Ectodermal cell (in vitro differentiated cells): ENCODE measurements around the gene HAGH.

Experiments
- H3K27ac ChIP-seq: 2 replicates; pipeline ENCODE4 v1.7.0; 2013; ENCODE audit warnings: mild to moderate bottlenecking, low read depth, low read length; ENCODE audit not compliant: insufficient read depth, poor library complexity, severe bottlenecking
- H3K27me3 ChIP-seq: 2 replicates; pipeline ENCODE4 v1.7.0; 2013; ENCODE audit warnings: mild to moderate bottlenecking, low read length; ENCODE audit not compliant: insufficient read depth, control insufficient read depth, poor library complexity, severe bottlenecking
- H3K36me3 ChIP-seq: one replicate; pipeline ENCODE4 v1.7.0; 2013; ENCODE audit warnings: low read length; ENCODE audit not compliant: control insufficient read depth, insufficient read depth
- H3K4me1 ChIP-seq: one replicate; pipeline ENCODE4 v1.7.0; 2013; ENCODE audit warnings: low read length; ENCODE audit not compliant: control insufficient read depth, insufficient read depth
- H3K4me3 ChIP-seq: 2 replicates; pipeline ENCODE4 v1.7.0; 2013; ENCODE audit warnings: low read depth, low read length, control low read depth; ENCODE audit not compliant: insufficient read depth
- H3K9me3 ChIP-seq: 2 replicates; pipeline ENCODE4 v1.7.0; 2013; ENCODE audit warnings: mild to moderate bottlenecking, low read length, moderate library complexity; ENCODE audit not compliant: control insufficient read depth
- WGBS, 2 experiments: methylation state at CpG; one replicate each; pipeline ENCODE4 v1.1.7; 2013; ENCODE audit warnings: missing lambda C conversion rate in 2 of 2; 5-methylcytosine and 5-hydroxymethylcytosine counted together

The HAGH gene

DNA sequence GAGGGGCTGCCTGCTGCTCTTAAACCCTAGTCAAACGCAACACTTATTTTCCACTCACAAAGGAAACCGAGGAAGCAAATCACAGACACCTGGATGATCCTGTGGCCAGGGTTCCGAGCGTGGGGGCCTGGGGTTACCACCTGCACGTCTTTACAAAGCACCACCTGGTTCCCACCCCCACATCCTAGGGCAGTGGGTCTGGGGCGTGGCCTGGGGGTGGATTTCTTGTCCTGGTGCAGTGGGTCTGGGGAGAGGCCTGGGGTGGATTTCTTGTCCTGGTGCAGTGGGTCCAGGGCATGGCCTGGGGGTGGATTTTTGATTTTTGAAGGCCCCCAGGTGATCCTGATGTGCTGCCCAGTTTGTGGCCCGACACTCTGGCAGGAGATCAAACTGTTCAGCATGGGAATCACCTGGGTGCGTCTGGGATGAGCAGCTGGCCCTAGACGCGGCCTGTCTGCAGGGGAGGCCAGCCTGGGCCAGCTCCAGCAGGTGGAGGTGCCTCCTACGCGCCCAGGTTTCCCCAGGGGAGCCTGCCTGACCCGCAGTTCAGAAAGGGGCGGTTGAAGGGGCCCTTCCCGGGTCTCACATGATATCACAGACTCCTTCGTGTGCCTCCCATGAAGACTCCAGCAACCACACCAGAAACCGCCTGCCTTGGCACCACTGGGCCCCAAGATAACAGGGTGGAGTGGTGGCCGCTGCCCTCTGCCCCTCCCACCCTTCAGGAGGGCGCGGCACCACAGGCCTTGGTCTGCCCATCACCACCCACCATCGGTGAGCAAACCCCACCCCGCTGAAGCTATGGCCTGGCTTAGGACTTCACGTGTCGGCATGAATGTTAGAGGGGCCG lies 6.3 kb downstream of the HAGH start:
- no peaks in the 10 kb centered on the region for H3K9me3 ChIP-seq
- H3K36me3 ChIP-seq = no peaks in the 10 kb centered on the region
- H3K27ac ChIP-seq = no peak overlapping the region
- H3K4me3 ChIP-seq = no peak overlapping the region
- no peaks in the 10 kb centered on the region for H3K27me3 ChIP-seq
- H3K4me1 ChIP-seq = peaks cover 1% of the 10 kb centered on the region
- 93 to 95% methylated on average over 25 of the region's 25 CpGs for WGBS, 2 experiments

DNA sequence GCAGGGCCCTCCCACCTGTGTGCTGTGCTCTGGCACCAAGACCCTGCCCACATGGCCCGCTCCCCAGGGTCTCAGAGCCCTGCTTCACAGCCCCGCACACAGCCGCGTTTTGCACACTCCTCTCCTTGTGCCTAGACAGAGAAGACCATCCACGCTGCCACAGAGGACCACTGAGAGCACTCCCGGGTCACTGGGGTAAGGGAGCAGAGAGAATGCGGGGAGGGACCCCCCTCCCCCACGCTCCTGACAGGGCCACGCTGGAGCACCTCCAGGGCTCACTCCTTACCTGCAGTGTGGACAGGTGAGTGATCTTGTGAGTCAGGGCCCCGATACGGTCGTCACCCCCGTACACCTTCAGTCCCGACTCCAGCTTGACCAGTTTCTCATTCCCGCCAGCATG lies 7.0 kb downstream of the HAGH start:
- H3K4me1 ChIP-seq = no peaks in the 10 kb centered on the region
- WGBS, 2 experiments = 95% methylated on average over 15 of the region's 15 CpGs

DNA sequence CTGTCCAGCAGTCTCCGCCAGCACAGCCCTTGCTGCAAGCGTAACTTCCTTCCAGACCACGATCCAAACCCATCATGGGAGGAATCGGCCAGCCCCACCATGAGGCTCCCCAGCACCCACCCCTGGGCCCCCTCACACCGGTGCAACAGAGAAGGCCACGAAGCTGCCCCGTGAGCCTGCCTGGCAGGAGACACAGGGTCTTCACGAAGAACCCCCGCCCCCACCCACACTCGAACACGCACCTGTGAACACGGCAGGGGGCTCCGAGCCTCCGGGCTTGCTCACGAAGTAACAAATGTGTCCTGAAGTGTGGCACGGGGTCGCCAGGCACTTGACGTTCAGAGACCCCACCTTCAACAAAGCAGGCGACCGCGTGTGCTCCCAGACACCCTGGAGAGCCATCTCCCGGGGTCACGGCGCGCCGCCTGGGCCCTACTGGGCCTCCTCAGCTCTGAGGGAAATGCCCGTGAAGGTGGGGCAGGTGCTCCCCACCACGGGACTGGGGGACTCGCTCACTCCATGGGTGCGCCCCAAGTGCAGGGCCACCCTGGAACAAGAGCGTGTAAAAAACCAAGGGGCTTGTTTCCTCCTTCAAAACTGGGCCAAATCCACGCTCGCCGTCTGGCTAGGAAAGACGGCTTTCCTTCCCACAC lies 7.6 kb downstream of the HAGH start:
- WGBS, 2 experiments = 95% methylated on average over 35 of the region's 35 CpGs
- Histone ChIP-seq H3K9me3 (no peaks in the 10 kb centered on the region), H3K36me3 (no peaks in the 10 kb centered on the region), H3K4me3 (no peak overlapping the region), H3K4me1 (no peaks in the 10 kb centered on the region), H3K27ac (no peak overlapping the region), H3K27me3 (no peaks in the 10 kb centered on the region)

More for the DNA sequence above, 7.0 kb downstream of the HAGH start:
- Histone ChIP-seq H3K9me3 (no peaks in the 10 kb centered on the region), H3K27me3 (no peaks in the 10 kb centered on the region), H3K27ac (no peak overlapping the region), H3K36me3 (no peaks in the 10 kb centered on the region), H3K4me3 (no peak overlapping the region)

DNA sequence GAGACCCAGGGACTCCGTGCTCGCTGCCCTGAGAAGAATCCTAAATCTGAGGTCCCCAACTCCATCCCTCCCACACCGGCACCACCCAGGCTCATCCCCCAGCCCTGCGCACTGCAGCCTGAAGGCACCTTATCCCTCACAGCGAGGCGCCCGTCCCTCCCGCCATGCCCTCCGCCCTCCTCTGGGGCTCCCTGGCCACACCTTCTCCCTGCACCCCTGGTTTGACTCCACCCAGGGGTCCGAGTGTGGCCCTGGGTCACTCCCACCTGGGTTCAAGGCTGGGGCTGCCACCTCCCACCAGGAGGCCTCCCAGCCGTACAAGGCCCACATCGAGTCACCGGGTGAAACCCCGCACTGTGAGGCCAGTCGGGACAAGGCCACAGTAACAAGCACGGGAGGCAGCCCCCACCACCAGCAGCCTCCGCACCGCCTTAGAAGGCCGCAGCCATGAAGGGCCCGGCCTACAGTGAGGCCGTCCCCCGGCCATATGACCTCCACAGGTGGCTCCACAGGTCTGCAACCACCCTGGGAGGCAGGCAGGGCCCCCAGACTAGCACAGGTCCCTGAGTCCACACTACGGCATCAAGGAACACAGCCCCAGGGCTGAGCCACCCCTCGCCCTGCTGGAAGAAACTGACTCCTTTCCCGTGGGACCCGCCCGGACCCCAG lies 8.3 kb downstream of the HAGH start:
- 95% methylated on average over 27 of the region's 27 CpGs for WGBS, 2 experiments
- H3K9me3 ChIP-seq = no peaks in the 10 kb centered on the region
- no peaks in the 10 kb centered on the region for H3K27me3 ChIP-seq
- H3K36me3 ChIP-seq = no peaks in the 10 kb centered on the region
- no peak overlapping the region for H3K4me3 ChIP-seq
- no peaks in the 10 kb centered on the region for H3K4me1 ChIP-seq
- H3K27ac ChIP-seq = no peak overlapping the region

DNA sequence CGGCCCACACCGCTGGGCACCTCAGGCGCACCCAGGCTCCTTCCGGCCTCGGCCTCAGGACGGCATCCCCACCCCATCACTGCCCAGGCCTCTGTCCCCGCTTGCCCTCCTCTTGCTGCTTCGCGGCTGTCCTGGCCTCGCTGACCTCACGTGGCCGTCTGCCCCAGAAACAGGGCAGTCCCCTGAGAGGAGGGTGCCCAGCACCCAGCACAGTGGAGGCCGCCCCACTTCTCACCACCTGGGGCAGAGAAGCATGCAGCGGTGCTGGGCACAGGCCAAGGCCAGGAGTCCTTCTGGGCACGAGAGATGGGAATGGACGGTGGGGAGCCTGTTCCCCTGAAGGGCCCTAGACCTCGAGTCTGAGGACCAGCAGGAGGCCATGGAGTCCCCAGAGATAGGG lies 8.9 kb downstream of the HAGH start:
- Histone ChIP-seq H3K4me3 (no peak overlapping the region), H3K4me1 (peaks cover 2% of the 10 kb centered on the region), H3K36me3 (no peaks in the 10 kb centered on the region), H3K27me3 (no peaks in the 10 kb centered on the region), H3K9me3 (no peaks in the 10 kb centered on the region), H3K27ac (no peak overlapping the region)
- WGBS, 2 experiments = 95 to 96% methylated on average over 17 of the region's 17 CpGs

DNA sequence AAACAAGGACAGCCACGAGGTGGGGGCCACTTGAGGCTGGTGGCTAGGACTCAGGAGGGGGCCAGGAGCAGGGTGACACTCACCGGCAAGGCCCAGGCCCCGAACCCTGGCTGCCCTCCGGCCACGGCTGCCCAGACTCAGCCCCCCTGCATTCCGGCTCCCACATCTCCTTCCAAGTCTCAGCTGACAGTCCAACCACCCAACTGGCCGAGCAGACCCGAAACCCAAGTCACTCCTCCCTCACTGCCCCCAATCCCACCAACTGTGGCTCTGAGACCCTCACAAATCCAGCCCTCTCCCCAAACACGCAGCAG lies 9.4 kb downstream of the HAGH start:
- Histone ChIP-seq H3K27ac (no peak overlapping the region), H3K36me3 (no peaks in the 10 kb centered on the region), H3K9me3 (no peaks in the 10 kb centered on the region), H3K27me3 (no peaks in the 10 kb centered on the region), H3K4me1 (peaks cover 5% of the 10 kb centered on the region), H3K4me3 (no peak overlapping the region)
- WGBS, 2 experiments = 95% methylated on average over 9 of the region's 9 CpGs

DNA sequence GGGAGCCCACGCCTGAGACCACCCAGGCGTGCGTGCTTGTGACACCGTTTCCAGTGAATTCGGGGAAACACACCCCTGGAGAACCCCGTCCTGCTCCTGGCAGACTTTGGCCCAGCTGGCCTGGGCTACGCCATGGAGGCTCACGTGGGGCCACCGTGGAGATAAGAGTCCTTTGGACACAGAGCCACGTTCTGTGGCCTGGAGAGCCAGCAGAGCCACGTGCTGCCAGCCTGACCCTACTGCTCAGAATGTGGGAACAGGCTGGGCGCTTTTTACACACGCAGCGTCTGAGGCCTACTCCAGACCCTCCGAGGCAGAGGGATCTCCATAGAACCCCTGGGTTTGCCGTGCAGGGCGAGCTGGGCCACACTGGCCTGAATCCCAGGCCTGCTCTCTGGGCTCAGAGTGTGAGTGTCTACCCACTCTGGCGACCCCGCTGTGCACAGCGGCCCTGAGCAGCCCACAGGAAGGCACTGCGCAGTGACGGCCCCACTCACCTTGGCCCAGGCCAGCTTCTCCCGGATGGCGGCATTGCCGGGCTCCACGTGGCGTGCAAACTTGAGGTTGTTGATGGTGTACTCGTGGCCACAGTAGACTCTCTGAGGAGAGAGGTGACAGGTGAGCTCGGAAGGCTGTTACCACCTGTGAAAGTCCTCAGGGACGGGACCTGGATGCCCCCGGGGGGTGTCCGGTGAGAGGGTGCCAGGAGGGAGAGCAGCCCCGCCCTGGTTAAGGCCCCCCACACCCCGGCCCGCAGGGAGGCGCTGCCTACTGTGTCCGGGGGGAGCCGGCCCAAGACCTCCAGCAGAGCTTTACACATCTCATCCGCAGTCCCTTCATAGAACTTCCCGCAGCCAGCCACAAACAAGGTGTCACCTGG lies 10.0 kb downstream of the HAGH start:
- Histone ChIP-seq H3K27ac (no peak overlapping the region), H3K9me3 (no peaks in the 10 kb centered on the region), H3K36me3 (no peaks in the 10 kb centered on the region), H3K4me1 (peaks cover 5% of the 10 kb centered on the region), H3K4me3 (no peak overlapping the region), H3K27me3 (no peaks in the 10 kb centered on the region)
- WGBS, 2 experiments = 96% methylated on average over 40 of the region's 40 CpGs

DNA sequence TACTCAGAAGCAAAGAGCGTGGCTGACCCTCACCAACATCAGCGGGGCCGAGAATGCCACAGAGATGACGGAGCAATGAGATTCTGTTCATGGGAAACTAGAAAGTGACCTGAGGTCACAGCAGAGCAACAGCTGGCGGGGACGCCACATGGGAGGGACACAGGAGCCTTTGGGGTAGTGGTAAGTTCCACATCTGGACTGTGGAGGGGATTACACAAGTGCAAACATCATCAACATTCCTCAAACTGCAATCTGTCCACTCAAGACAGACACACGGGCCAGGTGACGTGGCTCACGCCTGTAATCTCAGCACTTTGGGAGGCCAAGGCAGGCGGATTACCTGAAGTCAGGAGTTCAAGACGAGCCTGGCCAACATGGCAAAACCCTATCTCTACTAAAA lies 11.2 kb downstream of the HAGH start:
- WGBS, 2 experiments = 93 to 95% methylated on average over 11 of the region's 11 CpGs

DNA sequence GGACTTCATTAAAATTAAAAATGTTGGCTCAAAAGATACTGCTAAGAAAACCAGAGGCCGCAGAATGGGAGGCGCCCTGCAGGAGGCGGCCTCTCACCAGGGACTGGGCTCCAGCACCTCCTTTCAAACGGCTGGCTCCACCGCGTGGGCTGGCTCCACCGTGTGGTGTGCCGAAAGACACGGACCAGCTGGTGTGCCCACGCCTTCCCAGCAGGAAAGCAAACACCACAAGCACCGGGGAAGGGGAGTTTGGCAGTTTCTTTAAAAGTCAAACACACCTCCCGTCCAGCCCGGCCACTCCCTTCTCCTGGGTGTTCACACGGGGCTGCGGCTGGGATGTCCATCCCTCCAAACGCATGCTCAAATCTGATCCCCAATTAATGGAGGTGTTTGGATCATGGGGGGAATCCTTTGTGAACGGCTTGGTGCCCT lies 13.9 kb downstream of the HAGH start:
- 45 to 47% methylated on average over 17 of the region's 17 CpGs for WGBS, 2 experiments
- Histone ChIP-seq H3K4me1 (peaks cover 5% of the 10 kb centered on the region), H3K4me3 (no peak overlapping the region), H3K9me3 (no peaks in the 10 kb centered on the region), H3K27ac (no peak overlapping the region), H3K27me3 (no peaks in the 10 kb centered on the region), H3K36me3 (no peaks in the 10 kb centered on the region)

More for the DNA sequence above, 11.2 kb downstream of the HAGH start:
- no peak overlapping the region for H3K4me3 ChIP-seq
- no peaks in the 10 kb centered on the region for H3K27me3 ChIP-seq
- H3K27ac ChIP-seq = no peak overlapping the region
- H3K9me3 ChIP-seq = no peaks in the 10 kb centered on the region
- H3K36me3 ChIP-seq = no peaks in the 10 kb centered on the region
- peaks cover 5% of the 10 kb centered on the region for H3K4me1 ChIP-seq
